ENCODE results near the gene JPH3.

The JPH3 gene

GRCh38 chr16:87698676-87699199, 96.4 kb downstream of the JPH3 start:
- no peaks in the 10 kb centered on the region for H3K9me3 ChIP-seq (ENCODE audit: control insufficient read depth, insufficient read depth, low read length)
- no peaks in the 10 kb centered on the region for H3K4me1 ChIP-seq (ENCODE audit: insufficient read depth, low read length)
- peaks cover 8% of the 10 kb centered on the region for H3K36me3 ChIP-seq (ENCODE audit: insufficient read depth, low read length)
- H3K9ac ChIP-seq (ENCODE audit: low read depth, low read length) = no peak overlapping the region

GRCh38 chr16:87700406-87701077, 98.2 kb downstream of the JPH3 start:
- no peaks in the 10 kb centered on the region for H3K9me3 ChIP-seq (ENCODE audit: control insufficient read depth, insufficient read depth, low read length)
- H3K9ac ChIP-seq (ENCODE audit: low read depth, low read length) = no peak overlapping the region
- H3K36me3 ChIP-seq (ENCODE audit: insufficient read depth, low read length) = peaks cover 8% of the 10 kb centered on the region
- H3K4me1 ChIP-seq (ENCODE audit: insufficient read depth, low read length) = no peaks in the 10 kb centered on the region

GRCh38 chr16:87701078-87701460, 98.8 kb downstream of the JPH3 start:
- Histone ChIP-seq H3K9ac (ENCODE audit: low read depth, low read length) (no peak overlapping the region), H3K36me3 (ENCODE audit: insufficient read depth, low read length) (peaks cover 8% of the 10 kb centered on the region), H3K4me1 (ENCODE audit: insufficient read depth, low read length) (no peaks in the 10 kb centered on the region), H3K9me3 (ENCODE audit: control insufficient read depth, insufficient read depth, low read length) (no peaks in the 10 kb centered on the region)

GRCh38 chr16:87701505-87701921, 99.2 kb downstream of the JPH3 start:
- no peak overlapping the region for H3K9ac ChIP-seq (ENCODE audit: low read depth, low read length)

GRCh38 chr16:87702325-87702811, 100.1 kb downstream of the JPH3 start:
- Histone ChIP-seq H3K9me3 (ENCODE audit: control insufficient read depth, insufficient read depth, low read length) (no peaks in the 10 kb centered on the region), H3K36me3 (ENCODE audit: insufficient read depth, low read length) (peaks cover 8% of the 10 kb centered on the region), H3K9ac (ENCODE audit: low read depth, low read length) (no peak overlapping the region), H3K4me1 (ENCODE audit: insufficient read depth, low read length) (peaks cover 6% of the 10 kb centered on the region)

More at GRCh38 chr16:87701505-87701921, 99.2 kb downstream of the JPH3 start:
- H3K4me1 ChIP-seq (ENCODE audit: insufficient read depth, low read length) = peaks cover 4% of the 10 kb centered on the region
- H3K9me3 ChIP-seq (ENCODE audit: control insufficient read depth, insufficient read depth, low read length) = no peaks in the 10 kb centered on the region
- H3K36me3 ChIP-seq (ENCODE audit: insufficient read depth, low read length) = peaks cover 8% of the 10 kb centered on the region

GRCh38 chr16:87703071-87703470, 100.8 kb downstream of the JPH3 start:
- Histone ChIP-seq H3K9me3 (ENCODE audit: control insufficient read depth, insufficient read depth, low read length) (no peaks in the 10 kb centered on the region), H3K4me1 (ENCODE audit: insufficient read depth, low read length) (peaks cover 6% of the 10 kb centered on the region), H3K9ac (ENCODE audit: low read depth, low read length) (no peak overlapping the region), H3K36me3 (ENCODE audit: insufficient read depth, low read length) (peaks cover 8% of the 10 kb centered on the region)

- Histone ChIP-seq H3K9ac (ENCODE audit: low read depth, low read length) (no peak overlapping the region), H3K4me1 (ENCODE audit: insufficient read depth, low read length) (peaks cover 6% of the 10 kb centered on the region)
Observed at GRCh38 chr16:87703835-87704375, 101.6 kb downstream of the JPH3 start.

GRCh38 chr16:87704754-87705353, 102.5 kb downstream of the JPH3 start:
- peaks cover 7% of the 10 kb centered on the region for H3K36me3 ChIP-seq (ENCODE audit: insufficient read depth, low read length)
- H3K9ac ChIP-seq (ENCODE audit: low read depth, low read length) = no peak overlapping the region
- H3K4me1 ChIP-seq (ENCODE audit: insufficient read depth, low read length) = peaks cover 6% of the 10 kb centered on the region
- no peaks in the 10 kb centered on the region for H3K9me3 ChIP-seq (ENCODE audit: control insufficient read depth, insufficient read depth, low read length)

More at GRCh38 chr16:87703835-87704375, 101.6 kb downstream of the JPH3 start:
- no peaks in the 10 kb centered on the region for H3K9me3 ChIP-seq (ENCODE audit: control insufficient read depth, insufficient read depth, low read length)
- H3K36me3 ChIP-seq (ENCODE audit: insufficient read depth, low read length) = peaks cover 8% of the 10 kb centered on the region

GRCh38 chr16:87705771-87706277, 103.5 kb downstream of the JPH3 start:
- no peak overlapping the region for H3K9ac ChIP-seq (ENCODE audit: low read depth, low read length)
- no peaks in the 10 kb centered on the region for H3K9me3 ChIP-seq (ENCODE audit: control insufficient read depth, insufficient read depth, low read length)
- peaks cover 6% of the 10 kb centered on the region for H3K4me1 ChIP-seq (ENCODE audit: insufficient read depth, low read length)
- H3K36me3 ChIP-seq (ENCODE audit: insufficient read depth, low read length) = peaks cover 11% of the 10 kb centered on the region

GRCh38 chr16:87706278-87707000, 104.1 kb downstream of the JPH3 start:
- peaks cover 15% of the 10 kb centered on the region for H3K36me3 ChIP-seq (ENCODE audit: insufficient read depth, low read length)
- H3K9ac ChIP-seq (ENCODE audit: low read depth, low read length) = no peak overlapping the region
- no peaks in the 10 kb centered on the region for H3K9me3 ChIP-seq (ENCODE audit: control insufficient read depth, insufficient read depth, low read length)
- peaks cover 6% of the 10 kb centered on the region for H3K4me1 ChIP-seq (ENCODE audit: insufficient read depth, low read length)

GRCh38 chr16:87707097-87707496, 104.8 kb downstream of the JPH3 start:
- no peaks in the 10 kb centered on the region for H3K9me3 ChIP-seq (ENCODE audit: control insufficient read depth, insufficient read depth, low read length)
- H3K9ac ChIP-seq (ENCODE audit: low read depth, low read length) = no peak overlapping the region
- H3K36me3 ChIP-seq (ENCODE audit: insufficient read depth, low read length) = peaks cover 17% of the 10 kb centered on the region
- H3K4me1 ChIP-seq (ENCODE audit: insufficient read depth, low read length) = peaks cover 6% of the 10 kb centered on the region

GRCh38 chr16:87707714-87708580, 105.6 kb downstream of the JPH3 start:
- H3K9me3 ChIP-seq (ENCODE audit: control insufficient read depth, insufficient read depth, low read length) = no peaks in the 10 kb centered on the region
- peaks cover 6% of the 10 kb centered on the region for H3K4me1 ChIP-seq (ENCODE audit: insufficient read depth, low read length)
- peaks cover 13% of the 10 kb centered on the region for H3K36me3 ChIP-seq (ENCODE audit: insufficient read depth, low read length)
- H3K9ac ChIP-seq (ENCODE audit: low read depth, low read length) = no peak overlapping the region

GRCh38 chr16:87708881-87709638, 106.8 kb downstream of the JPH3 start:
- peaks cover 6% of the 10 kb centered on the region for H3K4me1 ChIP-seq (ENCODE audit: insufficient read depth, low read length)
- no peak overlapping the region for H3K9ac ChIP-seq (ENCODE audit: low read depth, low read length)
- no peaks in the 10 kb centered on the region for H3K9me3 ChIP-seq (ENCODE audit: control insufficient read depth, insufficient read depth, low read length)
- H3K36me3 ChIP-seq (ENCODE audit: insufficient read depth, low read length) = peaks cover 13% of the 10 kb centered on the region

All from ES-I3 (cell line).